Measurements from ENCODE around the gene TEKT2.
A peak's percentile ranks its signal among the peaks of the same experiment; 100 is the strongest.

The TEKT2 gene

GRCh38 chr1:36134505-36135329 is 50.8 kb downstream of the TEKT2 start:
- peak; percentile 17 to 33 for ATAC-seq

DNA sequence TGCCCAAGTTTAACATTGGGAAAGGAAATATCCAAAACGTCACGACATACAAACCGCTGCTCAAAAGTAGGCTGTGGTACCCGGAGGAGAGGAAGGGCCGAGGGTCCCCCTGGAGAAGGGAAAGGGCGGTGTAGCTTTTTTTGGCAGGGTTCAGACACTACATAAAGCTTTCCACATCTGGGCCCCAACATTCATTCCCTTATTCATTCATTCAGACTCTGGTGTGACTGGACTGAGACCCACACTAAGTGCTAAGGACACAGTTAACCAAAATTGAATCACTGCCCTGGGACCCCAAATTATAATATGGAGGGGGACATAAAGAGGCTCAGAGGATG is 51.4 kb downstream of the TEKT2 start:
- ATAC-seq: no peak

DNA sequence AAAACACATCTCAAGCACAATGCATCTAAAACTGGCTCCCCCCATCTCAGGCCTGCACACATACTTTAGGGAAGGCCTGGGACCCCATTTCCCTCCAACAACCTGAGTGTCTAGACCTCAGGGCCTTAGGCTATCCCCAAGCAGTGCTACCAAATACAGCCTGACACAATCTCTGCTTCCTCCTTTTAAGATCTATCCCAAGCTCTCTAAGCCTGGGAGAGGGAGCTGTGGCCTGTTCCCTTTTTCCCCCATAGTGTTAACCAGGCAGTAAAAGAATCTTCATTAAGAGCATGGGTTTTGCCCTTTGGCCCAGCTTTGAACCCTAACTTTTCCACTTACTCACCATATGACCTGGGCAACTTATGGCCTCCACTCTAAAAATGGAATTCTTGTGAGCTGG is 51.9 kb downstream of the TEKT2 start:
- ATAC-seq: no peak

- no peak for ATAC-seq
Measured at GRCh38 chr1:36136535-36136934, 52.6 kb downstream of the TEKT2 start.

GRCh38 chr1:36137226-36137625 is 53.3 kb downstream of the TEKT2 start:
- ATAC-seq: no peak

DNA sequence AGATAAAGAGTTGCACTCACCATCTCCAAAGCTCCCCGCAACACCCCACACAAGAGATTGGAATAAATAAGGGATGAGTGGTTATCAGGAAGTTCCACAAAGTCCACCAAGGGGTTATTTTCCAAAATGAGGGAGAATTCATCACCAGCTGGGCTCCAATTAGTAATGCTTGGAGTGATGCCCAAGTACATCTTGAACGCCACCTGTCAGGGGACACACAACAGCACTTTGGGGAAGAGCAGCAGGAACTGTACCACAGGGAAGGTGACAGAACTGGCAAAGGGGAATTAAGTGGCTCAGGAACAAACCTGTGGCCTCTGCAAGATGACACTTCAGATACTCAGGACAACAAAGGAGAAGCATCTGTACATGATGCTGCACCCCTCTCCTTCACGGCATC is 53.9 kb downstream of the TEKT2 start:
- ATAC-seq: no peak

Data from activated CD4-positive, CD25-positive, alpha-beta regulatory T cell treated with anti-CD3 and anti-CD28 coated beads, Interleukin-2, amount 50 U/mL, for 24 hours (primary cell).